Adrenal gland (tissue), 12 donors: ENCODE results near the gene TNS3. TPM values are rescaled to one million over a fixed set of nuclear protein-coding genes. Genes with fewer than 3 reads are reported as not detected.

Experiments
- DNase-seq, 7 donors: peaks; one replicate each; pipeline ENCODE4 v3.0.0-alpha.2; 2019 to 2020
- H3K27ac ChIP-seq, 5 donors: fragments of 200-600 bp; sonication (generic) in 4 of 5; 1 replicate in 3 of 5; 2 replicates in 2 of 5; pipeline versions ENCODE4 v1.5.1 to v1.8.0; 2016 to 2020; ENCODE audit warnings: mild to moderate bottlenecking in 1 of 5
- H3K27me3 ChIP-seq: fragments of 200-600 bp; 2 replicates; pipeline ENCODE4 v1.8.0; 2021
- H3K36me3 ChIP-seq, 2 donors: fragments of 200-600 bp; replicated peaks in 1 of 2; 1 replicate in 1 of 2; 2 replicates in 1 of 2; pipeline versions ENCODE4 v1.5.1 to v1.8.0; 2018 to 2022
- H3K4me1 ChIP-seq, 2 donors: fragments of 200-600 bp; replicated peaks in 1 of 2; 1 replicate in 1 of 2; 2 replicates in 1 of 2; pipeline versions ENCODE4 v1.5.1 to v1.8.0; 2018 to 2021
- H3K4me3 ChIP-seq, 4 donors: fragments of 200-600 bp; sonication (generic) in 3 of 4; one replicate each; pipeline ENCODE4 v1.5.1; 2016 to 2018
- H3K9me3 ChIP-seq, 3 donors: fragments of 200-600 bp; sonication (generic) in 1 of 3; replicated peaks in 1 of 3; 1 replicate in 2 of 3; 2 replicates in 1 of 3; pipeline versions ENCODE4 v1.5.1 to v1.8.0; 2016 to 2021
- CTCF ChIP-seq, 6 experiments: fragments of 450-650 bp in 4 of 6; fragments of 200-600 bp in 2 of 6; sonication (generic) in 1 of 6; IDR thresholded peaks; 1 replicate in 5 of 6; 2 replicates in 1 of 6; pipeline versions ENCODE4 v1.5.1 to v1.8.0; 2016 to 2021; ENCODE audit warnings: antibody characterized with exemption in 6 of 6, mild to moderate bottlenecking in 2 of 6, moderate library complexity in 1 of 6
- POLR2A ChIP-seq, 2 donors: fragments of 450-650 bp; IDR thresholded peaks; one replicate each; pipeline ENCODE4 v1.6.1; 2017; ENCODE audit warnings: antibody characterized with exemption in 2 of 2, mild to moderate bottlenecking in 2 of 2, moderate library complexity in 1 of 2
- WGBS, 4 donors: extraction: QIAGEN DNeasy Blood & Tissue Kit in 2 of 4; methylation state at CpG; one replicate each; pipeline versions ENCODE4 v1.1.5 to v1.1.7; 2013 to 2017; 5-methylcytosine and 5-hydroxymethylcytosine counted together
- intact Hi-C, 2 donors: fragments of 100-400 bp; cut with DNase I; formaldehyde crosslinking; loops; one replicate each; pipeline versions ENCODE4 v1.14.1 to v1.15.0; 2022 to 2023
- polyA plus RNA-seq, 3 donors: library from polyadenylated mRNA; stranded (reverse); fragments of 200-250 nt in 2 of 3; fragments of 350-450 nt in 1 of 3; fragmentation: Illumina TruSeq in 1 of 3; extraction: RNeasy Lipid Tissue Mini Kit (QIAGEN cat#74804) in 1 of 3; gene quantifications; one replicate each; pipeline ENCODE4 v1.2.3, GENCODE V29; 2013 to 2014
- total RNA-seq, 9 donors: library from RNA; depleted of rRNA in 4 of 9; stranded (reverse); fragments of >200 nt in 4 of 9; fragments of 120-200 nt in 1 of 9; fragmentation: NEBNext Ultra II Directional in 1 of 9; extraction: Animal tissue kit (Norgen Biotek cat#: 25700) in 1 of 9; gene quantifications; one replicate each; pipeline versions ENCODE4 v1.1.0 to v1.2.4, GENCODE V29; 2013 to 2023
- donor health status: healthy with polysubstance abuse.
- donor health status: Bipolar disorder and iron deficiency.
- donor health status: DM: yes; HTN: yes; CAD: no.
- donor health status: DM: no; HTN: no; CAD: no.
- donor health status: DM: no; HTN: no; CAD: no.
- donor health status: DM: yes; HTN: yes; CAD: no.

The TNS3 gene
- total and polyA plus RNA-seq, 12 donors: 21.0 to 188 (median 99.8) TPM

- TF ChIP-seq POLR2A (IDR thresholded peaks at IDR 0.05): no peak
- no peak for TF ChIP-seq CTCF (IDR thresholded peaks at IDR 0.05)
- H3K27me3 ChIP-seq: no peaks in the 10 kb centered on the region
- H3K36me3 ChIP-seq: peaks cover 0 to 23% of the 10 kb centered on the region in 2 donors
- WGBS, 4 donors: 88 to 97% (median 91%) methylated on average over 5 to 7 of the region's 7 CpGs
- intact Hi-C loops: no loop called here
- H3K4me1 ChIP-seq: no peaks in the 10 kb centered on the region
- DNase-seq: no peak
- no peak overlapping the region for H3K27ac ChIP-seq
- H3K9me3 ChIP-seq: no peaks in the 10 kb centered on the region
- no peak overlapping the region for H3K4me3 ChIP-seq
Observed at GRCh38 chr7:47366211-47366610, 215.7 kb downstream of the TNS3 start.

- H3K27ac ChIP-seq: no peak overlapping the region
- TF ChIP-seq POLR2A (IDR thresholded peaks at IDR 0.05) (no peak), CTCF (IDR thresholded peaks at IDR 0.05) (no peak)
- peaks cover 0 to under 1% of the 10 kb centered on the region in 2 donors for H3K36me3 ChIP-seq
- DNase-seq: no peak
- intact Hi-C loops: no loop called here
- H3K27me3 ChIP-seq: no peaks in the 10 kb centered on the region
- H3K4me1 ChIP-seq: no peaks in the 10 kb centered on the region
- WGBS, 4 donors: 58 to 74% (median 67%) methylated on average over 1 of the region's 1 CpG
- H3K9me3 ChIP-seq: no peaks in the 10 kb centered on the region
- H3K4me3 ChIP-seq: no peak overlapping the region
Observed at GRCh38 chr7:47362984-47363383, 218.9 kb downstream of the TNS3 start.

- Histone ChIP-seq H3K4me3 (no peak overlapping the region), H3K9me3 (no peaks in the 10 kb centered on the region), H3K4me1 (no peaks in the 10 kb centered on the region), H3K27me3 (no peaks in the 10 kb centered on the region), H3K27ac (no peak overlapping the region), H3K36me3 (no peaks in the 10 kb centered on the region)
- intact Hi-C loops: no loop called here
- no peak for DNase-seq
- WGBS, 4 donors: 69 to 77% (median 74%) methylated on average over 4 of the region's 4 CpGs
- TF ChIP-seq CTCF (IDR thresholded peaks at IDR 0.05) (no peak), POLR2A (IDR thresholded peaks at IDR 0.05) (no peak)
Observed at GRCh38 chr7:47361746-47362215, 220.1 kb downstream of the TNS3 start.

DNA sequence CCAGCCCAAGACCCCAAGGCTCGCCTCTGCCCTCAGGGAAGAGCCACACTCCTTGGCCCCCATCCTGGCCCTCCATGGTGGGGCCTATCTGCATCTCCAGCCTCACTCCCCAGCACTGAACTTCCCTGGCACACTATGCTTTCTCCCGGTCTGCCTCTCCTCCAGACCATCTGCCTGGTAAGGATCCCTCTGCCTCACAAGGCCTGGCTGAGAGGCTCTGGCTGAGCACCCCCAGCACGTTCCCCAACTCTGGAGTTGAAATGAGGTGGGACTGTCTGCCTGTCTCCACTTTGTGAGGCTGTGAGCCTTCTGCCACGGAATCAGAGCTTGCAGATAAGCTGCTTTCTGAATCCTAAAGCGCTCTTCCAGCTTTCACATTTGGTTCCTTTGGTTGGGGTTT, 220.7 kb downstream of the TNS3 start:
- no peak for TF ChIP-seq CTCF (IDR thresholded peaks at IDR 0.05)
- no peak for TF ChIP-seq POLR2A (IDR thresholded peaks at IDR 0.05)
- no peak for DNase-seq
- intact Hi-C loops: no loop called here
- H3K9me3 ChIP-seq: no peaks in the 10 kb centered on the region
- H3K27ac ChIP-seq: no peak overlapping the region
- H3K4me3 ChIP-seq: no peak overlapping the region
- peaks cover 0 to under 1% of the 10 kb centered on the region in 2 donors for H3K4me1 ChIP-seq
- H3K36me3 ChIP-seq: no peaks in the 10 kb centered on the region
- no peaks in the 10 kb centered on the region for H3K27me3 ChIP-seq
- WGBS, 4 donors: 84 to 97% (median 91%) methylated on average over 5 of the region's 5 CpGs
